Natural killer cell (primary cell): ENCODE data around the gene PILRA. TPM values are rescaled to one million over a fixed set of nuclear protein-coding genes. Genes with fewer than 3 reads are reported as not detected.

ENCODE experiments used
- ATAC-seq, 3 donors: fragments of 150-1000 bp in 2 of 3; fragments of 200-7000 bp in 1 of 3; cut with Tn5 transposase; 1 replicate in 1 of 3; 2 replicates in 2 of 3; pipeline ENCODE4 v1.10.0; 2021; ENCODE audit warnings: mild to moderate bottlenecking in 2 of 3, moderate library complexity in 2 of 3
- DNase-seq, 2 donors: peaks; one replicate each; pipeline versions ENCODE4 v3.0.0 to v3.0.0-alpha.2; 2013 to 2021; ENCODE audit warnings: mixed read lengths in 1 of 2
- H3K27ac ChIP-seq: one replicate; pipeline ENCODE4 v1.5.1; 2013; ENCODE audit warnings: mild to moderate bottlenecking, low read length
- H3K27me3 ChIP-seq: one replicate; pipeline ENCODE4 v1.6.1; 2013; ENCODE audit warnings: low read length; ENCODE audit not compliant: control insufficient read depth, insufficient read depth
- H3K36me3 ChIP-seq: one replicate; pipeline ENCODE4 v1.6.1; 2013; ENCODE audit warnings: low read length; ENCODE audit not compliant: control insufficient read depth, insufficient read depth
- H3K4me1 ChIP-seq: one replicate; pipeline ENCODE4 v1.6.1; 2013; ENCODE audit warnings: low read length; ENCODE audit not compliant: control insufficient read depth, insufficient read depth
- H3K4me3 ChIP-seq: one replicate; pipeline ENCODE4 v1.5.1; 2013; ENCODE audit warnings: low read length
- H3K9me3 ChIP-seq: one replicate; pipeline ENCODE4 v1.6.1; 2013; ENCODE audit warnings: low read length; ENCODE audit not compliant: control insufficient read depth, insufficient read depth
- H3K27ac Mint-ChIP-seq, 2 donors: one replicate each; pipeline ENCODE4 v1.8.0; 2022; ENCODE audit warnings: mild to moderate bottlenecking in 2 of 2, mixed read lengths in 2 of 2, moderate library complexity in 1 of 2
- H3K27me3 Mint-ChIP-seq, 2 donors: one replicate each; pipeline ENCODE4 v1.8.0; 2022; ENCODE audit warnings: low read depth in 2 of 2, mixed read lengths in 2 of 2
- H3K36me3 Mint-ChIP-seq: one replicate; pipeline ENCODE4 v1.8.0; 2022; ENCODE audit warnings: mixed read lengths
- H3K4me1 Mint-ChIP-seq, 2 donors: one replicate each; pipeline ENCODE4 v1.8.0; 2022; ENCODE audit warnings: mixed read lengths in 2 of 2
- H3K4me3 Mint-ChIP-seq: one replicate; pipeline ENCODE4 v1.8.0; 2022; ENCODE audit warnings: mild to moderate bottlenecking, moderate library complexity, mixed read lengths
- H3K9me3 Mint-ChIP-seq, 2 donors: one replicate each; pipeline ENCODE4 v1.8.0; 2022; ENCODE audit warnings: mixed read lengths in 2 of 2
- WGBS: methylation state at CpG from one replicate; pipeline ENCODE4 v1.1.7; 2013; ENCODE audit warnings: missing lambda C conversion rate; ENCODE audit not compliant: insufficient coverage; 5-methylcytosine and 5-hydroxymethylcytosine counted together
- intact Hi-C: fragments of 100-400 bp; cut with micrococcal nuclease; formaldehyde crosslinking; loops from one replicate; pipeline ENCODE4 v1.14.2; 2022
- total RNA-seq, 4 donors: library from RNA; stranded (reverse); fragments of 120-200 nt in 1 of 4; gene quantifications; one replicate each; pipeline versions ENCODE4 v1.2.3 to v1.2.4, GENCODE V29; 2013 to 2022
- TF ChIP-seq, protein P1 (sequence below): fragments of 200-600 bp; IDR thresholded peaks from one replicate; pipeline ENCODE4 v1.8.0; 2022; ENCODE audit warnings: antibody characterized with exemption

Gene PILRA
- total RNA-seq, 3 donors from 2014 or later (not counting 1 experiment from before 2014, with no cell fraction given) = 18.8 to 38.8 (median 29.4) TPM

DNA sequence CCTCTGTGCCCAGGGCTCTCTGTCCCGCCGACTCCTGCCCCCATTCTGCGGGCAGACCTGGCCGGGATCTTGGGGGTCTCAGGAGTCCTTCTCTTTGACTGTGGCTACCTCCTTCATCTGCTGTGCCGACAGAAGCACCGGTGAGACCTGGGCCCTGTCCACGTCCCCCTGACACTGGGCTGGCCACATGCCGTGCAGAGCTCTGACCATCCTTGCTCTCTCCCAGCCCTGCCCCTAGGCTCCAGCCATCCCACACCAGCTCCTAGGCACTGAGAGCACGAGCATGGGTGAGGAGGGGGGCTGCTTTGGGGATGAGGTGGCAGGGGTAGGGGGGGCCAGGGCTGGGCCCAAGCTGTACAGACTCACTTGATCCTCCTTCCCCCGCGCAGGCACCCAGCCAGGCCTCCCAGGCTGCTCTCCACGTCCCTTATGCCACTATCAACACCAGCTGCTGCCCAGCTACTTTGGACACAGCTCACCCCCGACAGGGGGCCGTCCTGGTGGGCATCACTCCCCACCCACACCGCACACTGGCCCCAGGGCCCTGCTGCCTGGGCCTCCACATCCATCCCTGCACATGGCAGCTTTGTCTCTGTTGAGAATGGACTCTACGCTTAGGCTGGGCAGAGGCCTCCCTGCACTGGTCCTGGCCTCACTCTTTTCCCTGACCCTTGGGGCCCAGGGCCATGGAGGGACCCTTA is 20.2 kb upstream of the PILRA start:
- 84% methylated on average over 15 of the region's 16 CpGs for WGBS
- Mint-ChIP-seq H3K4me1 (peaks cover 28 to 62% of the 10 kb centered on the region in 2 donors), H3K27me3 (no peaks in the 10 kb centered on the region), H3K9me3 (no peaks in the 10 kb centered on the region), H3K4me3 (peak overlapping the region; percentile 95), H3K27ac (peak overlapping the region; percentile 92 to 98), H3K36me3 (no peaks in the 10 kb centered on the region)
- Histone ChIP-seq H3K36me3 (peaks cover 53% of the 10 kb centered on the region), H3K27ac (peak overlapping the region; percentile 66), H3K4me3 (peak overlapping the region; percentile 70), H3K4me1 (peaks cover 60% of the 10 kb centered on the region), H3K9me3 (no peaks in the 10 kb centered on the region), H3K27me3 (no peaks in the 10 kb centered on the region)
- intact Hi-C loops = loop anchor here (2.0 kb wide), 1 partner anchor 16 kb away; no protein-coding TSS in a partner anchor
- ATAC-seq = peak in 1 of 3 donors; percentile 1
- DNase-seq = no peak
- TF ChIP-seq, protein P1, sequence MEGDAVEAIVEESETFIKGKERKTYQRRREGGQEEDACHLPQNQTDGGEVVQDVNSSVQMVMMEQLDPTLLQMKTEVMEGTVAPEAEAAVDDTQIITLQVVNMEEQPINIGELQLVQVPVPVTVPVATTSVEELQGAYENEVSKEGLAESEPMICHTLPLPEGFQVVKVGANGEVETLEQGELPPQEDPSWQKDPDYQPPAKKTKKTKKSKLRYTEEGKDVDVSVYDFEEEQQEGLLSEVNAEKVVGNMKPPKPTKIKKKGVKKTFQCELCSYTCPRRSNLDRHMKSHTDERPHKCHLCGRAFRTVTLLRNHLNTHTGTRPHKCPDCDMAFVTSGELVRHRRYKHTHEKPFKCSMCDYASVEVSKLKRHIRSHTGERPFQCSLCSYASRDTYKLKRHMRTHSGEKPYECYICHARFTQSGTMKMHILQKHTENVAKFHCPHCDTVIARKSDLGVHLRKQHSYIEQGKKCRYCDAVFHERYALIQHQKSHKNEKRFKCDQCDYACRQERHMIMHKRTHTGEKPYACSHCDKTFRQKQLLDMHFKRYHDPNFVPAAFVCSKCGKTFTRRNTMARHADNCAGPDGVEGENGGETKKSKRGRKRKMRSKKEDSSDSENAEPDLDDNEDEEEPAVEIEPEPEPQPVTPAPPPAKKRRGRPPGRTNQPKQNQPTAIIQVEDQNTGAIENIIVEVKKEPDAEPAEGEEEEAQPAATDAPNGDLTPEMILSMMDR = no peak

DNA sequence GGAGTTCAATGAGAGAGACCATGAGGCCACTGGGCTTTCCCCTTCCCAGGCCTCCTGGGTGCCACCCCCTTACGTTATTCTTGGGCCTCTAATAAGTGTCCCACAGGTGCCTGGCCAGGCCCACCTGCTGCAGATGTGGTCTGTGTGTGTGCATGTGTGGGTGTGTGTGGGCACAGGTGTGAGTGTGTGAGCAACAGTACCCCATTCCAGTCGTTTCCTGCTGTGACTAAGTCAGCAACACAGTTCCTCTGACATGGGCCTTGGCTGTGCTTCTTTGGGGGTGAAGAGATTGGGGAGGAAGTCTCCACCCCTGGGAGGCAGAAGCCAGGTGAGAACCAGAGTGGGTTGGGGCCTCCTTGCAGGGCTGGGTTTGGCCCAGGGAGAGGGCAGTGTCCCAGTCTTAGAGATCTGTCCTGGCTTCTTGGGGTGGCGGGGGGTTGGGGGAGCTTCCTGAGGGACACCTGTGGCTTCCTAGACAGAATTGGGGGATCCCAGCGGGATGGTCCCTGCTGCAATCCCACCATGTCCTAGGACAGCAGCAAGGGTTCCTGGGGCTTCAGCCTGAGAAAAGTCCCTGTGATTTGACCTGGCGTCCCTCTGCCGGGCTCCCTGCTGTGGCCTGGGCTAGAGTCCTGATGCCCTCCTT is 19.5 kb upstream of the PILRA start:
- DNase-seq = peak; percentile 44 to 54
- Histone ChIP-seq H3K4me3 (peak overlapping the region; percentile 70), H3K27ac (peak overlapping the region; percentile 66)

DNA sequence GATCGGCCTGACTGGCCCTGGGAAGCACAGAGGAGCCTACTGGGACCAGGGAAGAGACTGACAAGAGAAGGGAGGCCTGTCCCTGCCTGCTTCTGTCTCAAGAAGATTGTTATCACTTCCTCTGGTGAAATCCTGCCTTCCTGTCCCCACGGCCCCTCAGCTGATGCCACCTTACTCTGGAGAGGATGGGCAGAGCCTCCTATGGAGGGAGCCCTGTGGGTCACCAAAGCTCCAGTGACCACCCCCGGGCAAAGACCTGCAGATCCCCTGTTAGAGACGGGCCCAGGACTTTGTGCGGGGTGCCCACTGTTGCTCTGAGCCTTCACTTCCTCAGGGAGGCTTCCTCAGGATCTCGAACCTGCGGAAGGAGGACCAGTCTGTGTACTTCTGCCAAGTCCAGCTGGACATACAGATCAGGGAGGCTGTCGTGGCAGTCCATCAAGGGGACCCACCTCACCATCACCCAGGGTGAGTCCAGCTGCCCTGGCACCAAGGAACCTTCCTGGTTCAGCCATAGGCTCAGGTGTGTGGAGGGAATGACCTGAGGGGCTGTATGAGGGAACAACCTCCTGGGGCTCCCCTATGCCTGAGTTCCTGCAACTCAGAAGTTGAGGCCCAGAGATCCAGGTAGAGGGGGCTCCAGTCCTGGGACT is 16.7 kb upstream of the PILRA start:
- H3K27me3 Mint-ChIP-seq = no peaks in the 10 kb centered on the region
- intact Hi-C loops = no loop called here
- Histone ChIP-seq H3K4me1 (peaks cover 54% of the 10 kb centered on the region), H3K9me3 (no peaks in the 10 kb centered on the region), H3K4me3 (no peak overlapping the region), H3K27ac (no peak overlapping the region), H3K27me3 (no peaks in the 10 kb centered on the region), H3K36me3 (peaks cover 70% of the 10 kb centered on the region)
- no peak overlapping the region for H3K4me3 Mint-ChIP-seq
- no peak for ATAC-seq
- H3K4me1 Mint-ChIP-seq = peaks cover 27 to 55% of the 10 kb centered on the region in 2 donors
- TF ChIP-seq, protein P1 = no peak
- H3K36me3 Mint-ChIP-seq = peaks cover 11% of the 10 kb centered on the region
- DNase-seq = no peak
- peak overlapping the region; percentile 92 to 98 for H3K27ac Mint-ChIP-seq
- no peaks in the 10 kb centered on the region for H3K9me3 Mint-ChIP-seq
- WGBS = 89% methylated on average over 8 of the region's 8 CpGs

More for the DNA sequence above, 19.5 kb upstream of the PILRA start:
- TF ChIP-seq, protein P1 = no peak
- 67% methylated on average over 6 of the region's 6 CpGs for WGBS
- Histone ChIP-seq H3K9me3 (no peaks in the 10 kb centered on the region), H3K4me1 (peaks cover 64% of the 10 kb centered on the region), H3K36me3 (peaks cover 60% of the 10 kb centered on the region), H3K27me3 (no peaks in the 10 kb centered on the region)
- Mint-ChIP-seq H3K36me3 (no peaks in the 10 kb centered on the region), H3K9me3 (no peaks in the 10 kb centered on the region), H3K4me3 (peak overlapping the region; percentile 95), H3K4me1 (peaks cover 28 to 62% of the 10 kb centered on the region in 2 donors), H3K27me3 (no peaks in the 10 kb centered on the region), H3K27ac (peak overlapping the region; percentile 92 to 98)
- peak; percentile 19 to 43 (median 25) for ATAC-seq
- intact Hi-C loops = loop anchor here (2.0 kb wide), 1 partner anchor 15 kb away; no protein-coding TSS in a partner anchor
